HL-60 (cell line): Measurements from ENCODE around the gene TVP23A.

Source experiments
- POLR2AphosphoS5 ChIP-seq: IDR thresholded peaks from 2 replicates; pipeline ENCODE4 v1.6.1; 2012; ENCODE audit warnings: low read depth
- TF ChIP-seq, protein P1 (sequence below): IDR thresholded peaks from one replicate; pipeline ENCODE4 v1.5.1; 2011; ENCODE audit warnings: low read length, control low read depth, inconsistent platforms; ENCODE audit not compliant: insufficient read depth

DNA sequence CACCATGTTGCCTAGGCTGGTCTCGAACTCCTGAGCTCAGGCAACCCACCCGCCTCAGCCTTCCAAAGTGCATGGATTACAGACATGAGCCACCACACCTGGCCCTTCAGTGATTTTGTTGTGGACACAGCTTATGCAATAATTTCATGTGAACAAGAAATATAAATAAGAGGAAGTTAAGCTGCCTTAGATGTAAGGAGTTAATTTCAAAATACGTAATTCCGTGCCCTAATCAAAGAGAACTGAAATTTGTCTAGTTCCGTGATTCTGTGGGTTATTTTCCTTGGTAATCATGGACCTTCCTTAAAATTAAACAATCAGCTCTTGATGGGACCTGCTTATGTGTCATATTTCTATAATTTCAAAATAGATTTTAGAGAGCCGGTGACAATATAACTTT is 11.9 kb downstream of the TVP23A start:
- TF ChIP-seq, protein P1, sequence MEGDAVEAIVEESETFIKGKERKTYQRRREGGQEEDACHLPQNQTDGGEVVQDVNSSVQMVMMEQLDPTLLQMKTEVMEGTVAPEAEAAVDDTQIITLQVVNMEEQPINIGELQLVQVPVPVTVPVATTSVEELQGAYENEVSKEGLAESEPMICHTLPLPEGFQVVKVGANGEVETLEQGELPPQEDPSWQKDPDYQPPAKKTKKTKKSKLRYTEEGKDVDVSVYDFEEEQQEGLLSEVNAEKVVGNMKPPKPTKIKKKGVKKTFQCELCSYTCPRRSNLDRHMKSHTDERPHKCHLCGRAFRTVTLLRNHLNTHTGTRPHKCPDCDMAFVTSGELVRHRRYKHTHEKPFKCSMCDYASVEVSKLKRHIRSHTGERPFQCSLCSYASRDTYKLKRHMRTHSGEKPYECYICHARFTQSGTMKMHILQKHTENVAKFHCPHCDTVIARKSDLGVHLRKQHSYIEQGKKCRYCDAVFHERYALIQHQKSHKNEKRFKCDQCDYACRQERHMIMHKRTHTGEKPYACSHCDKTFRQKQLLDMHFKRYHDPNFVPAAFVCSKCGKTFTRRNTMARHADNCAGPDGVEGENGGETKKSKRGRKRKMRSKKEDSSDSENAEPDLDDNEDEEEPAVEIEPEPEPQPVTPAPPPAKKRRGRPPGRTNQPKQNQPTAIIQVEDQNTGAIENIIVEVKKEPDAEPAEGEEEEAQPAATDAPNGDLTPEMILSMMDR: no peak
- no peak for TF ChIP-seq POLR2AphosphoS5
